Astrocyte (in vitro differentiated cells and primary cell): ENCODE measurements around the gene CENPW. TPM values are rescaled to one million over a fixed set of nuclear protein-coding genes. Genes with fewer than 3 reads are reported as not detected.

ENCODE experiments used
- DNase-seq: peaks from one replicate; pipeline ENCODE4 v3.0.0-alpha.2; 2010; ENCODE audit warnings: low read depth
- FAIRE-seq: peaks from 2 replicates; lab custom pipeline; 2011; peaks lifted over from hg19 to GRCh38; lab: Jason Lieb, UNC
- H2AFZ ChIP-seq: 2 replicates; pipeline ENCODE4 v1.6.0; 2012; ENCODE audit warnings: low read depth, low read length, inconsistent platforms
- H3K27ac ChIP-seq: 2 replicates; pipeline ENCODE4 v1.5.1; 2011; ENCODE audit warnings: low read depth, low read length, inconsistent platforms
- H3K27me3 ChIP-seq: 2 replicates; pipeline ENCODE4 v1.6.0; 2011; ENCODE audit warnings: low read length, inconsistent platforms; ENCODE audit not compliant: insufficient read depth
- H3K36me3 ChIP-seq: 2 replicates; pipeline ENCODE4 v1.5.1; 2011; ENCODE audit warnings: low read length, inconsistent platforms; ENCODE audit not compliant: insufficient read depth
- H3K4me1 ChIP-seq: 2 replicates; pipeline ENCODE4 v1.5.1; 2011; ENCODE audit warnings: low read length, inconsistent platforms; ENCODE audit not compliant: insufficient read depth
- H3K4me2 ChIP-seq: 2 replicates; pipeline ENCODE4 v1.6.0; 2012; ENCODE audit warnings: low read length, inconsistent platforms
- H3K4me3 ChIP-seq: 2 replicates; pipeline ENCODE4 v1.5.1; 2011; ENCODE audit warnings: low read depth, mild to moderate bottlenecking, low read length, inconsistent platforms; ENCODE audit not compliant: insufficient read depth
- H3K79me2 ChIP-seq: 2 replicates; pipeline ENCODE4 v1.6.0; 2012; ENCODE audit warnings: mild to moderate bottlenecking, low read length, inconsistent platforms; ENCODE audit not compliant: insufficient read depth
- H3K9ac ChIP-seq: 2 replicates; pipeline ENCODE4 v1.6.0; 2012; ENCODE audit warnings: mild to moderate bottlenecking, low read length, inconsistent platforms
- H3K9me3 ChIP-seq: 2 replicates; pipeline ENCODE4 v1.5.1; 2012; ENCODE audit warnings: low read depth, mild to moderate bottlenecking, low read length, inconsistent platforms; ENCODE audit not compliant: insufficient read depth
- H4K20me1 ChIP-seq: 2 replicates; pipeline ENCODE4 v1.6.0; 2012; ENCODE audit warnings: low read length, inconsistent platforms; ENCODE audit not compliant: insufficient read depth
- H3K27ac Mint-ChIP-seq: one replicate; pipeline ENCODE4 v1.8.0; 2021; ENCODE audit warnings: mild to moderate bottlenecking, mixed read lengths; ENCODE audit not compliant: unreplicated experiment
- H3K27me3 Mint-ChIP-seq: one replicate; pipeline ENCODE4 v1.8.0; 2021; ENCODE audit warnings: low read depth, mixed read lengths; ENCODE audit not compliant: unreplicated experiment
- H3K36me3 Mint-ChIP-seq: one replicate; pipeline ENCODE4 v1.8.0; 2021; ENCODE audit warnings: low read depth, mixed read lengths; ENCODE audit not compliant: unreplicated experiment
- H3K4me1 Mint-ChIP-seq: one replicate; pipeline ENCODE4 v1.8.0; 2021; ENCODE audit warnings: low read depth, mixed read lengths; ENCODE audit not compliant: unreplicated experiment
- H3K4me3 Mint-ChIP-seq: one replicate; pipeline ENCODE4 v1.8.0; 2021; ENCODE audit warnings: mild to moderate bottlenecking, moderate library complexity, mixed read lengths; ENCODE audit not compliant: unreplicated experiment
- H3K9me3 Mint-ChIP-seq: one replicate; pipeline ENCODE4 v1.8.0; 2021; ENCODE audit warnings: mild to moderate bottlenecking, mixed read lengths; ENCODE audit not compliant: unreplicated experiment
- EZH2 ChIP-seq: IDR thresholded peaks from 2 replicates; pipeline ENCODE4 v1.6.1; 2012; ENCODE audit warnings: mild to moderate bottlenecking, low read length, inconsistent platforms; ENCODE audit not compliant: insufficient read depth
- total RNA-seq: library from RNA; stranded (reverse); gene quantifications from 2 replicates; pipeline ENCODE4 v1.2.1, GENCODE V29; 2021
- TF ChIP-seq, protein P1 (sequence below): IDR thresholded peaks from 2 replicates; pipeline ENCODE4 v1.5.1; 2011; ENCODE audit warnings: low read depth, mild to moderate bottlenecking, inconsistent platforms, low read length, moderate library complexity; ENCODE audit not compliant: insufficient read depth

Gene CENPW
- total RNA-seq, 1 donor from 2014 or later = 16.0 TPM

DNA sequence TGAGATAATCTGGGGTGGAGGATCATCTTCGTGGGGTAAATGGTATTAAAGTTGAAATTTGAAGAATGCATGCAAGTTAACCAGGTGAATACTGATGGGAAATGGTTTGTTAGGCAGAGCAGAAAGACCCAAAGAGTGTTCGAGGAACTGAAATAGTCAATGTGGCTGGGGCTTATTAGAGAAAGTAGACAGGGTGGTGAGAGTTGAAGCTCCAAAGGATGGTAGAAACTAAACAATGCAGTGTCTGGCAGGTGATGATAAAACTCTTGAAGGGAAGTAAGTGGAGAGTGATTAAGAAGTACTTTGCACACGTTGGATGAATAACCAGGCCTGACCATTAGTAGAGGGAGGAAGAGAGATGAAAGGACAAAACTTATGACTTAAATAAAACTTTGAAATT, 39.8 kb upstream of the CENPW start:
- Mint-ChIP-seq H3K27ac (no peak overlapping the region), H3K4me1 (no peaks in the 10 kb centered on the region), H3K4me3 (no peak overlapping the region), H3K27me3 (no peaks in the 10 kb centered on the region), H3K9me3 (peaks cover 5% of the 10 kb centered on the region), H3K36me3 (no peaks in the 10 kb centered on the region)
- no peak for TF ChIP-seq EZH2
- TF ChIP-seq, protein P1, sequence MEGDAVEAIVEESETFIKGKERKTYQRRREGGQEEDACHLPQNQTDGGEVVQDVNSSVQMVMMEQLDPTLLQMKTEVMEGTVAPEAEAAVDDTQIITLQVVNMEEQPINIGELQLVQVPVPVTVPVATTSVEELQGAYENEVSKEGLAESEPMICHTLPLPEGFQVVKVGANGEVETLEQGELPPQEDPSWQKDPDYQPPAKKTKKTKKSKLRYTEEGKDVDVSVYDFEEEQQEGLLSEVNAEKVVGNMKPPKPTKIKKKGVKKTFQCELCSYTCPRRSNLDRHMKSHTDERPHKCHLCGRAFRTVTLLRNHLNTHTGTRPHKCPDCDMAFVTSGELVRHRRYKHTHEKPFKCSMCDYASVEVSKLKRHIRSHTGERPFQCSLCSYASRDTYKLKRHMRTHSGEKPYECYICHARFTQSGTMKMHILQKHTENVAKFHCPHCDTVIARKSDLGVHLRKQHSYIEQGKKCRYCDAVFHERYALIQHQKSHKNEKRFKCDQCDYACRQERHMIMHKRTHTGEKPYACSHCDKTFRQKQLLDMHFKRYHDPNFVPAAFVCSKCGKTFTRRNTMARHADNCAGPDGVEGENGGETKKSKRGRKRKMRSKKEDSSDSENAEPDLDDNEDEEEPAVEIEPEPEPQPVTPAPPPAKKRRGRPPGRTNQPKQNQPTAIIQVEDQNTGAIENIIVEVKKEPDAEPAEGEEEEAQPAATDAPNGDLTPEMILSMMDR = no peak
- Histone ChIP-seq H3K9me3 (no peaks in the 10 kb centered on the region), H3K4me2 (no peak overlapping the region), H2AFZ (no peak overlapping the region), H3K79me2 (no peaks in the 10 kb centered on the region), H3K4me3 (no peak overlapping the region), H3K27me3 (no peaks in the 10 kb centered on the region), H4K20me1 (no peaks in the 10 kb centered on the region), H3K9ac (no peak overlapping the region), H3K27ac (no peak overlapping the region), H3K36me3 (no peaks in the 10 kb centered on the region), H3K4me1 (no peaks in the 10 kb centered on the region)
- FAIRE-seq (no peak), DNase-seq (no peak)

DNA sequence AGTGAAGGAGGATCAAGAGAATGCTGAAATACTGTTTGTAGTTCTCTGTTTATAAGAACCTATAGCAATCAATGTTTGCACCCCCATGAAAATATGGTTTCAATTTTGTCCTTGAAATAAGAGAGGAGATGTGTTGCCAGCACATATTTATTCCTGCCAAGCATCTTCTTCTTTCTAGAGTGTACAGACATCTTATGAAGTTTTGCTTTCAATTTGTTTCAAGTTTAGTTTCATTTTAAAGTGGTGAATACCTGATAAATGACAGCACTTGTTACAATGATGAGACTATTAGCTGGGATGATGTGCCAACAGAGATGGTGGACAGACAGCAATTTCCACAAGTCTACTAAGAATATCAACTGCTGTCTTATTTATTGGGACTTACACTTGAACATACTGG, 39.2 kb upstream of the CENPW start:
- Histone ChIP-seq H3K4me1 (no peaks in the 10 kb centered on the region), H3K9me3 (no peaks in the 10 kb centered on the region), H4K20me1 (no peaks in the 10 kb centered on the region), H3K27me3 (no peaks in the 10 kb centered on the region), H3K4me3 (no peak overlapping the region), H3K36me3 (no peaks in the 10 kb centered on the region), H3K79me2 (no peaks in the 10 kb centered on the region), H2AFZ (no peak overlapping the region), H3K9ac (no peak overlapping the region), H3K4me2 (no peak overlapping the region), H3K27ac (no peak overlapping the region)
- FAIRE-seq (no peak), DNase-seq (no peak)
- H3K27me3 Mint-ChIP-seq = no peaks in the 10 kb centered on the region
- no peak overlapping the region for H3K27ac Mint-ChIP-seq
- no peaks in the 10 kb centered on the region for H3K4me1 Mint-ChIP-seq
- peaks cover 5% of the 10 kb centered on the region for H3K9me3 Mint-ChIP-seq
- no peak for TF ChIP-seq EZH2
- TF ChIP-seq, protein P1 = no peak
- no peak overlapping the region for H3K4me3 Mint-ChIP-seq
- H3K36me3 Mint-ChIP-seq = no peaks in the 10 kb centered on the region

DNA sequence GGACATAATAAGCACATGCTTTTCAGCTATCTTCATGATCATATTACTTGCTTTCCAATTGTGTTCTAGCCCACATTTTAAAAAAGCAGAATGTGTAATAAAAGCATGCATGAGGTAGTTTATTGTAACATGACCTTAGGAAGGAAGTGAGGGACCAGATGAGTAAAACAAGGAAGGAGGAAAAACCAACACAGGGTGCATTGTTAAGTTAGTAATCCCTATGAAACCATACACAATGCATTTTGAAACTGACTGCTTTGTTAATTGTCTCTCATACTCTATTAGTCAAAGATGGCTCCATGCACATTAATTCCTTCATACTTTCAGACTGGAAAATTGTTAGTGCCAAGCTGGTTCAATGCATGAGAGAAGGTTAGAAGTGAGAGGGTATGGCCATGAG, 37.7 kb upstream of the CENPW start:
- Histone ChIP-seq H2AFZ (no peak overlapping the region), H3K79me2 (no peaks in the 10 kb centered on the region), H3K4me2 (no peak overlapping the region), H3K27me3 (no peaks in the 10 kb centered on the region), H3K4me1 (no peaks in the 10 kb centered on the region), H4K20me1 (no peaks in the 10 kb centered on the region), H3K9ac (no peak overlapping the region), H3K4me3 (no peak overlapping the region), H3K36me3 (no peaks in the 10 kb centered on the region), H3K27ac (no peak overlapping the region), H3K9me3 (no peaks in the 10 kb centered on the region)
- Mint-ChIP-seq H3K27ac (no peak overlapping the region), H3K4me1 (no peaks in the 10 kb centered on the region), H3K9me3 (no peaks in the 10 kb centered on the region), H3K27me3 (no peaks in the 10 kb centered on the region), H3K36me3 (no peaks in the 10 kb centered on the region), H3K4me3 (no peak overlapping the region)
- TF ChIP-seq, protein P1 = no peak
- no peak for TF ChIP-seq EZH2
- FAIRE-seq (no peak), DNase-seq (no peak)
